K562 (cell line): Measurements from ENCODE around the gene TOR1AIP1. TPM values are rescaled to one million over a fixed set of nuclear protein-coding genes. Genes with fewer than 3 reads are reported as not detected.

ENCODE experiments used
- polyA plus RNA-seq, 8 experiments: library from polyadenylated mRNA; depleted of rRNA in 4 of 8; stranded (reverse) in 5 of 8; unstranded in 3 of 8; fragments of >200 nt; fragmentation: Nextera tagmentation in 2 of 8; fragmentation: Illumina TruSeq in 1 of 8; extraction: Ambion mirVana in 2 of 8; extraction: Trizol in 1 of 8; gene quantifications; 2 replicates each; pipeline versions ENCODE4 v1.2.1 to v1.2.3, GENCODE V29; 2011 to 2014; ENCODE audit warnings: inconsistent platforms in 1 of 8, missing spikeins in 1 of 8
- total RNA-seq, 7 experiments: library from RNA; depleted of rRNA in 6 of 7; stranded (reverse); fragments of >200 nt in 6 of 7; fragmentation: Illumina TruSeq in 2 of 7; extraction: Trizol in 2 of 7; gene quantifications; 2 replicates each; pipeline versions ENCODE4 v1.2.1 to v1.2.3, GENCODE V29; 2011 to 2021; ENCODE audit warnings: low replicate concordance in 1 of 7

TOR1AIP1 gene
- total and polyA plus RNA-seq, 9 of the 15 experiments (the other 6 are each of a cell fraction or from before 2014, with no cell fraction given) = 18.1 to 46.9 (median 35.5) TPM

Other genes starting within 250 kb of the TOR1AIP1 start
- not detected in 2 replicates for gene FAM163A, start 139.0 kb upstream of the TOR1AIP1 start, total RNA-seq (2014; rRNA removed)
- not detected in 2 replicates for gene FAM163A, start 139.0 kb upstream of the TOR1AIP1 start, total RNA-seq (2014; rRNA removed; fragmentation: Illumina TruSeq; extraction: Trizol)
- gene FAM163A, start 139.0 kb upstream of the TOR1AIP1 start, total RNA-seq (2015; rRNA removed; fragmentation: Illumina TruSeq; extraction: Trizol) = not detected in 2 replicates
- gene FAM163A, start 139.0 kb upstream of the TOR1AIP1 start, total RNA-seq (2021) = not detected in 2 replicates
- gene FAM163A, start 139.0 kb upstream of the TOR1AIP1 start, polyA plus RNA-seq (2011; rRNA removed) = not detected in 2 replicates
- not detected in 2 replicates for gene FAM163A, start 139.0 kb upstream of the TOR1AIP1 start, polyA plus RNA-seq (2014; fragmentation: Illumina TruSeq; extraction: Trizol)
- gene FAM163A, start 139.0 kb upstream of the TOR1AIP1 start, polyA plus RNA-seq (2014; fragmentation: Nextera tagmentation; extraction: Ambion mirVana) = not detected
- gene FAM163A, start 139.0 kb upstream of the TOR1AIP1 start, polyA plus RNA-seq (2014; rRNA removed) = not detected in 2 replicates
- gene TOR1AIP2, start 4.5 kb upstream of the TOR1AIP1 start, total RNA-seq (2014; rRNA removed) = 38.3 and 63.2 TPM in 2 replicates
- 122 and 133 TPM in 2 replicates for gene TOR1AIP2, start 4.5 kb upstream of the TOR1AIP1 start, total RNA-seq (2014; rRNA removed; fragmentation: Illumina TruSeq; extraction: Trizol)
- 91.2 and 103 TPM in 2 replicates for gene TOR1AIP2, start 4.5 kb upstream of the TOR1AIP1 start, total RNA-seq (2015; rRNA removed; fragmentation: Illumina TruSeq; extraction: Trizol)
- gene TOR1AIP2, start 4.5 kb upstream of the TOR1AIP1 start, total RNA-seq (2021) = 105 and 107 TPM in 2 replicates
- gene TOR1AIP2, start 4.5 kb upstream of the TOR1AIP1 start, polyA plus RNA-seq (2011; rRNA removed) = 49.0 and 72.5 TPM in 2 replicates
- gene TOR1AIP2, start 4.5 kb upstream of the TOR1AIP1 start, polyA plus RNA-seq (2014; fragmentation: Illumina TruSeq; extraction: Trizol) = 39.6 and 41.1 TPM in 2 replicates
- 10 to 100 TPM; 16.7 to 31.7 TPM for gene TOR1AIP2, start 4.5 kb upstream of the TOR1AIP1 start, polyA plus RNA-seq (2014; fragmentation: Nextera tagmentation; extraction: Ambion mirVana)
- 41.4 and 41.9 TPM in 2 replicates for gene TOR1AIP2, start 4.5 kb upstream of the TOR1AIP1 start, polyA plus RNA-seq (2014; rRNA removed)
- gene CEP350, start 72.5 kb downstream of the TOR1AIP1 start, total RNA-seq (2014; rRNA removed) = 30.4 and 34.2 TPM in 2 replicates
- 56.0 and 66.8 TPM in 2 replicates for gene CEP350, start 72.5 kb downstream of the TOR1AIP1 start, total RNA-seq (2014; rRNA removed; fragmentation: Illumina TruSeq; extraction: Trizol)
- gene CEP350, start 72.5 kb downstream of the TOR1AIP1 start, total RNA-seq (2015; rRNA removed; fragmentation: Illumina TruSeq; extraction: Trizol) = 57.7 and 64.3 TPM in 2 replicates
- 39.5 and 42.2 TPM in 2 replicates for gene CEP350, start 72.5 kb downstream of the TOR1AIP1 start, total RNA-seq (2021)
- 17.7 and 23.3 TPM in 2 replicates for gene CEP350, start 72.5 kb downstream of the TOR1AIP1 start, polyA plus RNA-seq (2011; rRNA removed)
- 23.0 and 28.0 TPM in 2 replicates for gene CEP350, start 72.5 kb downstream of the TOR1AIP1 start, polyA plus RNA-seq (2014; fragmentation: Illumina TruSeq; extraction: Trizol)
- 1 to 10 TPM; 8.3 to 8.7 TPM for gene CEP350, start 72.5 kb downstream of the TOR1AIP1 start, polyA plus RNA-seq (2014; fragmentation: Nextera tagmentation; extraction: Ambion mirVana)
- 17.1 and 20.4 TPM in 2 replicates for gene CEP350, start 72.5 kb downstream of the TOR1AIP1 start, polyA plus RNA-seq (2014; rRNA removed)